H1 (cell line): ENCODE data around the gene ACOT9. TPM values are rescaled to one million over a fixed set of nuclear protein-coding genes. Genes with fewer than 3 reads are reported as not detected.

Experiments used
- CTCF ChIA-PET: fragments of 300-600 bp; sonication (Branson Sonifier 250); formaldehyde crosslinking; loops from one replicate; lab custom pipeline; 2021; ENCODE audit not compliant: partially characterized antibody; lab: Charles Lee
- POLR2A ChIA-PET: fragments of 300-600 bp; sonication (Branson Sonifier 250); formaldehyde crosslinking; loops from one replicate; lab custom pipeline; 2021; ENCODE audit warnings: inconsistent platforms; ENCODE audit not compliant: partially characterized antibody; lab: Charles Lee
- DNase-seq, 2 experiments: peaks; one replicate each; pipeline versions ENCODE4 v3.0.0 to v3.0.0-alpha.2; 2010 to 2022; ENCODE audit warnings: low spot score in 2 of 2, low read depth in 1 of 2, mixed read lengths in 1 of 2
- FAIRE-seq: peaks from 2 replicates; lab custom pipeline; 2011; peaks lifted over from hg19 to GRCh38; lab: Jason Lieb, UNC
- H2AFZ ChIP-seq: 2 replicates; pipeline ENCODE4 v1.8.1; 2012; ENCODE audit warnings: low read length, inconsistent platforms
- H2AK5ac ChIP-seq: 2 replicates; pipeline ENCODE4 v1.6.1; 2013; ENCODE audit warnings: low read depth, low read length
- H2BK120ac ChIP-seq: replicated peaks from 2 replicates; pipeline ENCODE3; 2013; ENCODE audit warnings: low read depth, low read length, inconsistent platforms
- H2BK12ac ChIP-seq: 2 replicates; pipeline ENCODE4 v1.6.1; 2013; ENCODE audit warnings: low read depth, low read length
- H2BK15ac ChIP-seq: 2 replicates; pipeline ENCODE4 v1.6.1; 2013; ENCODE audit warnings: low read length
- H2BK20ac ChIP-seq: 2 replicates; pipeline ENCODE4 v1.6.1; 2013; ENCODE audit warnings: low read length
- H2BK5ac ChIP-seq: 2 replicates; pipeline ENCODE4 v1.6.1; 2013; ENCODE audit warnings: low read depth, low read length
- H3K14ac ChIP-seq: 2 replicates; pipeline ENCODE4 v1.6.1; 2013; ENCODE audit warnings: inconsistent platforms; ENCODE audit not compliant: insufficient read length
- H3K18ac ChIP-seq: 2 replicates; pipeline ENCODE4 v1.6.1; 2013; ENCODE audit warnings: low read length; ENCODE audit errors: extremely low read depth
- H3K23ac ChIP-seq: 2 replicates; pipeline ENCODE4 v1.6.1; 2013; ENCODE audit warnings: inconsistent platforms; ENCODE audit not compliant: insufficient read length
- H3K23me2 ChIP-seq: 2 replicates; pipeline ENCODE4 v1.6.1; 2013; ENCODE audit warnings: low read depth, low read length
- H3K27ac ChIP-seq: 2 replicates; pipeline ENCODE4 v1.6.1; 2011; ENCODE audit warnings: low read depth, low read length, inconsistent platforms
- H3K27me3 ChIP-seq, 4 experiments: replicated peaks in 1 of 4; 1 replicate in 1 of 4; 2 replicates in 3 of 4; pipeline versions ENCODE4 v1.6.1 to v1.8.1; 2011 to 2013; ENCODE audit warnings: low read length in 3 of 4, mild to moderate bottlenecking in 3 of 4, inconsistent platforms in 2 of 4, mixed read lengths in 2 of 4, moderate library complexity in 1 of 4; ENCODE audit not compliant: control insufficient read depth in 3 of 4, insufficient read depth in 3 of 4; ENCODE audit errors: extremely low read depth in 1 of 4
- H3K36me3 ChIP-seq, 4 experiments: 2 replicates each; pipeline versions ENCODE4 v1.6.1 to v1.8.1; 2011 to 2013; ENCODE audit warnings: mild to moderate bottlenecking in 4 of 4, low read length in 3 of 4, moderate library complexity in 2 of 4, control low read depth in 1 of 4, inconsistent platforms in 1 of 4; ENCODE audit not compliant: insufficient read depth in 4 of 4, control insufficient read depth in 2 of 4
- H3K4ac ChIP-seq: replicated peaks from 2 replicates; pipeline ENCODE3; 2013; ENCODE audit warnings: low read length, low read depth, mixed read lengths, inconsistent platforms; ENCODE audit not compliant: insufficient read length
- H3K4me1 ChIP-seq, 4 experiments: replicated peaks in 1 of 4; 1 replicate in 1 of 4; 2 replicates in 3 of 4; pipeline versions ENCODE4 v1.6.1 to v1.8.1; 2011 to 2013; ENCODE audit warnings: low read length in 3 of 4, inconsistent platforms in 2 of 4, mixed read lengths in 1 of 4; ENCODE audit not compliant: insufficient read depth in 4 of 4, control insufficient read depth in 3 of 4
- H3K4me2 ChIP-seq, 2 experiments: 2 replicates each; pipeline versions ENCODE4 v1.6.1 to v1.8.1; 2011 to 2013; ENCODE audit warnings: low read depth in 2 of 2, low read length in 2 of 2, control low read depth in 1 of 2, inconsistent platforms in 1 of 2, mild to moderate bottlenecking in 1 of 2; ENCODE audit not compliant: insufficient read depth in 1 of 2
- H3K4me3 ChIP-seq, 4 experiments: fragments of 200-600, 300-600 bp in 1 of 4; sonication (generic), shearing (Covaris generic), sonication (Bioruptor Twin) in 1 of 4; 2 replicates each; pipeline versions ENCODE4 v1.5.1 to v1.8.1; 2011 to 2016; ENCODE audit warnings: low read length in 4 of 4, low read depth in 3 of 4, control low read depth in 2 of 4, inconsistent platforms in 2 of 4, mild to moderate bottlenecking in 2 of 4, mixed read lengths in 1 of 4, moderate library complexity in 1 of 4; ENCODE audit not compliant: insufficient read depth in 2 of 4; ENCODE audit errors: extremely low read depth in 1 of 4
- H3K56ac ChIP-seq: replicated peaks from 2 replicates; pipeline ENCODE3; 2013; ENCODE audit warnings: low read depth, mild to moderate bottlenecking, mixed read lengths, low read length, inconsistent platforms; ENCODE audit not compliant: insufficient read length
- H3K79me1 ChIP-seq: 2 replicates; pipeline ENCODE4 v1.6.1; 2013; ENCODE audit warnings: low read depth, low read length, control low read depth
- H3K79me2 ChIP-seq, 2 experiments: 2 replicates each; pipeline versions ENCODE4 v1.6.1 to v1.8.1; 2012 to 2013; ENCODE audit warnings: low read length in 2 of 2, mild to moderate bottlenecking in 2 of 2, inconsistent platforms in 1 of 2; ENCODE audit not compliant: insufficient read depth in 2 of 2, control insufficient read depth in 1 of 2
- H3K9ac ChIP-seq, 4 experiments: replicated peaks in 1 of 4; 1 replicate in 1 of 4; 2 replicates in 3 of 4; pipeline versions ENCODE4 v1.6.1 to v1.8.1; 2011 to 2013; ENCODE audit warnings: low read depth in 3 of 4, low read length in 3 of 4, control low read depth in 2 of 4, mild to moderate bottlenecking in 2 of 4, moderate library complexity in 2 of 4, inconsistent platforms in 1 of 4; ENCODE audit errors: extremely low read depth in 1 of 4
- H3K9me3 ChIP-seq, 2 experiments: 2 replicates each; pipeline versions ENCODE4 v1.6.1 to v1.8.1; 2012 to 2013; ENCODE audit warnings: mild to moderate bottlenecking in 2 of 2, moderate library complexity in 2 of 2, control low read depth in 1 of 2, inconsistent platforms in 1 of 2, low read depth in 1 of 2, low read length in 1 of 2, mixed read lengths in 1 of 2; ENCODE audit not compliant: insufficient read depth in 2 of 2
- H4K20me1 ChIP-seq, 2 experiments: replicated peaks in 1 of 2; 2 replicates each; pipeline versions ENCODE3 to v1.8.1; 2011 to 2013; ENCODE audit warnings: inconsistent platforms in 2 of 2, low read length in 2 of 2, mild to moderate bottlenecking in 1 of 2; ENCODE audit not compliant: insufficient read depth in 2 of 2, control insufficient read depth in 1 of 2
- H4K5ac ChIP-seq: 2 replicates; pipeline ENCODE4 v1.6.1; 2013; ENCODE audit warnings: low read length, low read depth, mixed read lengths, inconsistent platforms; ENCODE audit not compliant: insufficient read length
- H4K8ac ChIP-seq: 2 replicates; pipeline ENCODE4 v1.8.0; 2013; ENCODE audit warnings: mild to moderate bottlenecking, moderate library complexity, low read length, inconsistent platforms; ENCODE audit not compliant: insufficient read depth; ENCODE audit errors: extremely low read depth
- H4K91ac ChIP-seq: replicated peaks from 2 replicates; pipeline ENCODE3; 2013; ENCODE audit warnings: low read length, mixed read lengths, inconsistent platforms; ENCODE audit not compliant: insufficient read length
- CEBPB ChIP-seq: IDR thresholded peaks from 2 replicates; pipeline ENCODE4 v1.6.1; 2012; ENCODE audit warnings: low read depth, low read length
- CHD1 ChIP-seq: IDR thresholded peaks from 2 replicates; pipeline ENCODE4 v1.6.1; 2012; ENCODE audit warnings: low read depth, low read length, improper control_type of control experiment
- CHD2 ChIP-seq: IDR thresholded peaks from 2 replicates; pipeline ENCODE4 v1.6.1; 2012; ENCODE audit warnings: low read length, improper control_type of control experiment
- CREB1 ChIP-seq: IDR thresholded peaks from 2 replicates; pipeline ENCODE4 v1.6.1; 2012; ENCODE audit warnings: inconsistent platforms
- JUND ChIP-seq: IDR thresholded peaks from 2 replicates; pipeline ENCODE4 v1.6.1; 2011; ENCODE audit warnings: mild to moderate bottlenecking, improper control_type of control experiment, low read length
- SP1 ChIP-seq: IDR thresholded peaks from 2 replicates; pipeline ENCODE4 v1.6.1; 2011; ENCODE audit warnings: low read depth, low read length
- WGBS, 2 experiments: shearing (Covaris generic) in 1 of 2; methylation state at CpG; one replicate each; pipeline versions ENCODE4 v1.1.6 to v1.1.7; 2013 to 2015; ENCODE audit warnings: low lambda C conversion rate in 2 of 2, mixed read lengths in 2 of 2, inconsistent platforms in 1 of 2, low coverage in 1 of 2, missing lambda C conversion rate in 1 of 2; ENCODE audit not compliant: insufficient replicate concordance in 2 of 2, insufficient coverage in 1 of 2, insufficient read length in 1 of 2; ENCODE audit errors: extremely low coverage in 1 of 2, missing lambda C conversion rate in 1 of 2; 5-methylcytosine and 5-hydroxymethylcytosine counted together
- polyA plus RNA-seq, 7 experiments: library from polyadenylated mRNA; depleted of rRNA in 3 of 7; stranded (reverse) in 5 of 7; unstranded in 2 of 7; fragments of >200 nt in 5 of 7; fragments of 200-250 nt in 2 of 7; gene quantifications; 1 replicate in 5 of 7; 2 replicates in 1 of 7; 4 replicates in 1 of 7; pipeline versions ENCODE4 v1.2.1 to v1.2.3, GENCODE V29; 2011 to 2013; ENCODE audit warnings: missing spikeins in 2 of 7, mixed read lengths in 2 of 7
- total RNA-seq: library from RNA; stranded (reverse); fragmentation: NEBNext Ultra II Directional; extraction: Animal tissue kit (Norgen Biotek cat#: 25700); gene quantifications from 2 replicates; pipeline ENCODE4 v1.2.1, GENCODE V29; 2021

Gene ACOT9
- total and polyA plus RNA-seq, 2 of the 8 experiments (the other 6 are each of a cell fraction or from before 2014, with no cell fraction given): 20.7 to 39.5 TPM

DNA sequence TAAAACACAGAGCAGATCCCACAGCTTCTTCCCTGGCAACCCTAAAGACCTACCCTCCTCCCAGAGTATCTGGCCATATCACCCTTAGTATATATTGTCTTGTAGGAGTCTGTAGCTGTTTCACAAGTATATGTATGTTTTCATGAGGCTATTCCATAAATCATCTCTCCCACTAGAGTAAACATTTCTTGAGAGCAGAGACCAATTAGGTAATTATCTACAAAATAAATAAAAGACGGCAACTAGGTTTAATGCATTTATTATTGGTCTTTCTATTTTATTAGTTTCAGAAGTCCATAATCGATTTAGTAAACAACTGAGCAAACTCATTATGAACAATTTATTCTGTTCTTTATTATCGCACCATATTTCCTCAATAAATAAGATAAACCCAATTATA is 7.0 kb downstream of the ACOT9 start:
- Histone ChIP-seq H2AK5ac (no peak overlapping the region), H3K4ac (no peak overlapping the region), H2BK15ac (no peak overlapping the region), H4K91ac (no peak overlapping the region), H3K56ac (no peak overlapping the region), H3K4me2 (no peak overlapping the region), H4K8ac (no peak overlapping the region), H2BK12ac (no peak overlapping the region), H3K27me3 (no peaks in the 10 kb centered on the region), H3K27ac (no peak overlapping the region), H3K14ac (no peak overlapping the region), H3K9ac (no peak overlapping the region), H3K23me2 (no peaks in the 10 kb centered on the region), H3K79me2 (peaks cover 0 to 33% of the 10 kb centered on the region in 2 experiments; a peak in 2 of 4 replicates), H2BK120ac (no peak overlapping the region), H3K4me1 (no peaks in the 10 kb centered on the region), H2BK5ac (no peak overlapping the region), H3K79me1 (no peaks in the 10 kb centered on the region), H3K4me3 (no peak overlapping the region), H3K9me3 (no peaks in the 10 kb centered on the region), H3K36me3 (peaks cover 0 to 9% (median 0%) of the 10 kb centered on the region in 4 experiments; a peak in 1 of 8 replicates), H3K23ac (no peak overlapping the region), H2AFZ (no peak overlapping the region), H4K20me1 (no peaks in the 10 kb centered on the region), H2BK20ac (no peak overlapping the region), H3K18ac (no peak overlapping the region), H4K5ac (no peak overlapping the region)
- ChIA-PET CTCF (interaction anchor here (0.8 to 1.5 kb wide), 2 partner anchors 21 to 129 kb away, joined by 4 to 5 read pairs; no protein-coding TSS in a partner anchor), POLR2A (interaction anchor here (0.9 to 1.1 kb wide), 2 partner anchors 12 to 47 kb away, joined by 3 read pairs; partner anchors contain the start of gene SAT1)
- no peak for TF ChIP-seq JUND
- no peak for TF ChIP-seq CHD1
- TF ChIP-seq CEBPB: no peak
- TF ChIP-seq CHD2: no peak
- TF ChIP-seq CREB1: no peak
- no peak for TF ChIP-seq SP1
- 92% methylated on average over 3 of the region's 3 CpGs; no CpG with 5 or more reads in 1 of the 2 experiments for WGBS, 2 experiments
- no peak for DNase-seq
- no peak for FAIRE-seq
